ENCODE results near the gene CD300A.

The CD300A gene

GRCh38 chr17:74466111-74466827, at the start of gene CD300A:
TSS of gene CD300A (plus strand) at chr17:74466634. CDS start at chr17:74466704, 70 bp downstream.
- DNase-seq: peak in 7 of 14 donors; percentile 10 to 47 (median 29)

DNA sequence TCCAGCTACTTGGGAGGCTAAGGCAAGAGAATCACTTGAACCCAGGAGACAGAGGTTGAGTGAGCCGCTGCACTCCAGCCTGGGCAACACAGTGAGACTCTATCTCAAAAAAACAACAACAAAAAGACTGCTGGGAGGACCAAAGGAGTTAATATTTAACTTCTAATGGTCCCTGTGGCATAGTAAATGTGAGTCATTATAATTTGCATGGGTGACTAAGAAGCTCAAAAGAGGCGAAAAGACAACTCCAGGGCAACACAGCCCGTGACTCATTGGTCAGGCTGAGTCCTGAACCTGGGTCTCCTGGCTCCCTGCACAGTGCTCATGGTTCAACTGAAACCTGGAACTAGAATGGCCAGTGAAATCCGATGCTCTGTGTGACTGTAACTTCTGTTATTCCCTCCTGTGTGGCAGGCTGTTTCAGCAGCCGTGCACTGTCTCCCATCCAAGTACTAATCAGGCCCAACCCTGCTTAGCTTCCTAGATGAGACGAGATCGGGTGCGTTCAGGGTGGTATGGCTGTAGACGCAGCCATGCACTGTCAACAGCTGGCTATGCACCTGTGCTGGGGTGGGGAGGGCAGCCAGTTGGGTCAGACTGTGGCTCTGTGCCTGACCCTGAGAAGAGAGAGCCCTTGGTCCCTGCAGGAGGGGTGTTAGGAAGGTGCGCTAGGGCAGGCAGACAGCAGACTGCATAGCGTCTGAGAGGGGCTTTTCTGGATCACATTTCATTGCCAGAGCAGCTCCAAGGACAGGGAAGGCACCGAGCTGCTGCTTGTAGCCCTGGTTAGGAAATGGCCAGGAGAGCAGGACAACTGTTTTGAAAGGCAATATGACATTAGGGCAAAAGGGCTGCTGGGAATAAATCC, 49.0 kb upstream of the CD300A start:
- DNase-seq: no peak

DNA sequence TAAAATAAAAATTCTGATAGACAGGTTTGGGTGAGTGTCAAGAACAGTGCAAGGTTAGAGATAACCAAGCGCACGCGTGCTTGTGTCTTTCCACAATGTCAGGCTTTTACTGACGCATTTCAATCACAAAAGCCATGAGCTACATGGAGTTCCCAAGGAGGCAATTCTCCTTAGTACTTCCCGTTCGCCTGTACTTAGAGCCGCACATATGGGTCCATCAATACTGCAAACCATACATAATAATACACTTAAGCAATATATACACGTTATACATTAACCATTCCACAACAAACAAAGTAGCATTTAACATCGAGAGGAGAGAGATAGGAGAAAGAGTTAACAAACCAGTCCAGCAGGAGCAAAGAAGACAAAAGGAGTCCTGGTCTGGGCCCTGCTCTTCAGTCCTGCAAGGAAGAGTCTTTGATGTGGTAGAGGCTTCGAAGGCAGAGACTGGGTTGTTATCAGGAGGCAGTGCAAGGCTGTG, 46.5 kb upstream of the CD300A start:
- no peak for DNase-seq

- no peak for DNase-seq
Observed at GRCh38 chr17:74424117-74424516, 42.3 kb upstream of the CD300A start.

GRCh38 chr17:74424657-74425056, 41.8 kb upstream of the CD300A start:
- peak in 1 of 14 donors; percentile 52 for DNase-seq

GRCh38 chr17:74426551-74427047, 39.8 kb upstream of the CD300A start:
- DNase-seq: no peak

DNA sequence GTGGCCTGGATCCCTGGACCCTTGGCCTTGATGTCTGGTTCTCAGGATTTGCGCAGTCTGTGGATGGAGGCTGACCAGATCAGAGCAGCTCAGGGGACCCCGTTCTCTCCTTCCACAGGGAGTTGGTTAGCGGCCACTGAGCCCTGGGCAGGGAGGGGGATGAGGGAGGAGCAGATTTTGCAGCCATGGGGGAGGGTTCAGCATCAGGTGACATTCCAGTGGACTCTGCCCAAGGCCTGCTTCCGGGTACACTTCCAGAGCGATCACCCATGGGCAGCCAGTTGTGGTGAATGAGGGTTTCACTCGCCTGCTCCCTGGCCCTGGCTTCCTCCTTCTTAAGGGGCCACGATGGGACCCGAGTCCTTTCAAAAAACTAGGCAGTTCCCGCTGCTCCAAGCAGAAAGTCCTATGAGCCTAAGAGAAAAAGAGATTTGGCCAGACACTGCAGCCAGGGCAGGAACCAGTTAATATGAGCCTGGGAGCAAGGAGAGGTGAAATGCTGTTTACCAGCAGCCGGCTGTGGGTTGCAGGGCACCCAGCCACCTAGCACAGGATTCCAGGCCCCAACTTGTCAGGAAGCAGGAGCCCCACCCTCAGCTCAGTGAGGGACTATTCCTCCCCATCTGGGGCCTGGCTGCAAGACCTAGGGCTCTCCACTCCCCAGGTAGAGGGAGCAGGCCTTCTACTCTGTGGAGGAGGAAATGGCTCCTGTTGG, 39.2 kb upstream of the CD300A start:
- peak in 6 of 14 donors; percentile 12 to 53 (median 24) for DNase-seq

- DNase-seq: no peak
Observed at GRCh38 chr17:74427763-74428153, 38.7 kb upstream of the CD300A start.

DNA sequence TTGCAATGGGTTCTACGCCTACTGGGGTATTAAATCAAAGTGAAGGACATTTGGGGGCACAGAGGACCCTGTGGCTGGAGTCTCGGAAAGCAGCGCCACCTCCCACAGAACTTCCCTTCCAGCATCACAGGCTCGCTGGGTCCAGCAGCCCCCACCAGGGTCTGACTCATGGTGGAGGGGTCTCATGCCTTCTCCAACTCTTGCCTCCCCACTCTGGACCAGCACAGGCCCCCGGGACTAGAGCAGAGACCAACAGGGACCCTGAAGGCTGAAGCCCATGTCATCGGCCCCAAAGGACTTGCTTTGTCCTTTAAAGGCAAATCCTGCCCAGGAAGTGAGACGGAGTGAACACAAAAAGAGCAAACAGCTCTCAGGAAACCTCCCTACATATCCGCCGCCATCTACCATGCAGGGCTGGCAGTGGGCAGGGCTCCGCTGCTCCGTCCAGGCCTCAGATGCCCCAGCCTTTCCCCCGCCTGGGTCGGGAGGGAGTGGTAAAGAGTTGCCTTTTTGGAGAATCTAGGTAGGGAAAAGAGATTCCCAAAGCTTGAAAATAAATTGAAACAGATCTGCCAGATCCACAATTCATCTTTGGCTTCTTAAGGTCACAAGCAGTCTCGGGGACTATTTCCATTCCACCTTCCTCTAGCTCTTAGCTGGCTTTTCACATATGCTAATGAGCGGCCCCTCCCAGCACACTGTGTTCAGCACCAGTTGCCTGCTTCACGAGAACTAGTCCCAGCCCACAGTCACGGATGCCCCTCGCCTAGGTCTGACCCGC, 36.6 kb upstream of the CD300A start:
- peak in 1 of 14 donors; percentile 76 for DNase-seq

GRCh38 chr17:74430385-74430705, 36.1 kb upstream of the CD300A start:
- DNase-seq: no peak

DNA sequence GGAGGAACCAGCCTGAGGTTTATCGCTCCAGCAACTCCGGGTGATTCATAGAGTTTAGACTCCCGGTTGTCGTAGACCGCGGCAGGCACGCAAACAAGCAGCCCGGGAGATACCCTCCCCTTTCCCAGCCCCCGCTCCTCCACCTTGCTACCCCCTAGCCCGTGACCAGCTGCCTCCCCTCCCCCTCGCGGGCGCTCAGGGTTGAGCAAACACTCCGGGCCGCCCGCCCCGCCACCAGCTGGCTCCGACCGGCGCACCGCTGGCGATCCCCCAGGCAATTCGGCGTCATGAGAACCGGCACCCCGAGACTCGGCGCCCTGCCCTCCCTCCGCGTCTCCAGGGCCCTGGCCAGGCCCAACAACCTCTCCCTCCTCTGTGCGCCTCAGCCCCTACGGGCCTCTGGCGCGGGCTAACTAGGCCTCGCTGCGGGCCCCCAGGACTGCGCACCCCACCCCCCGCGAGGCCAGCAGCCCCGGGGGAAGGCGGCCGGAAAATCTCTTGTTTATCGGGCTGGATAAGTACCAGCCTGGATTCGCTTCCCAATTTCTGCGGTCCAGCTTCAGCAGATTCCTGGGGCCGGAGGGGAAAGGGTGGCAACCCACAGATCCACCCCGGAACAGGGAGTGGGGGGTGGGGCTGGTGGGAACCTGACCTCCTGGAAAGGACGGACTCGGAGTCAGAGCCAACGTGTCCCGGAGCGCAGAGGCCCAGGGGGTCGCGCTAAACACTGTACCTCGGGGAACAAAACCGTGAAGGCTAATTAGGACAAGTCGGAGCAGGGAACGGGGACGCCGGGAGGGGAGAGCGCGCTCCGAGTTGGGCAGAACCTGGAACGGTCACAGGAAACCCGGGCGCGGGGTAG, 35.5 kb upstream of the CD300A start:
- DNase-seq: peak in 10 of 14 donors; percentile 31 to 81 (median 70)

DNA sequence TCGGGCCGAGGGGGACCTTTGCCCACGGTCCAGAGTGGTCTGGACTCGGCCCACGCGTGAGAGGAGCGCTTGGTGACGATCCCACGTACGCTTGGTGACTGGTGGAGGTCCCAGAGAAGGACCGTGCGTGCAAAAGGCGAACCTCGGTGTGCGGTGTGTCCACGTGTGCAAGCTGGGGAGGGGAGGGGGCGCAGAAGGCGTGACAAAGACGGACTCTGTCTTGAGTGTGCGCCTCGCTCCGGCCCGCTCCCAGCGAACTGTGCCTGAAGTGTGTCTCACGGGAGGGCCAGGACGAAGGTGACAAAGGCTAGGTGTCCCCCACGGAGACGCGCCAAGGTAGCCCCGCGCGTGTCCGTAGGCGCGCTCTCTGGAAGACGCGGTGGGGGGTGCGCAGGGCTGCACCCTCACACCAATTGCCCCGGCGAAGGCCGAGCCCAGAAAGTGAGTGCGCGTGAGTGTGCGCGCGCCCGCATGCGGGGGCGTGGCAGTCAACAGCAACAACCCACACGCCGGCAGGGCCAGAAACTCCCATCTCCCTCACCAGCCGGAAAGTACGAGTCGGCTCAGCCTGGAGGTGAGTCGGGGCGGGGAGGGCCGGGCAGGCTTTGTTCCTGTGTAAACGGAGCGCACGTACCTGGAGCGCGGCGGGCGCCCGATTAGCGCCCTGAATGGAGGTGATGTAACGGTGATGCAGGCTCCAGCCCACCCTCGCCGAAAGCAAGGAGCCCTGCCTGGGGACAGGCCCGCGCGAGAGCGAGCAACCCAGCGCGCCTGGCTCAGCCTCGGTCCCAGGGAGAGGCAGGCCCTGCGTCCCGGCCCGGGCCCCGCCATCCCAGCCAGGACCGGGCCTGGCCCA, 34.6 kb upstream of the CD300A start, which contains the start of gene GPRC5C:
TSS of gene GPRC5C (plus strand) at position 521 of the 856 bp plus-strand sequence. CDS start 7,689 bp downstream, outside the sequence.
- peak in 10 of 14 donors; percentile 23 to 89 (median 51) for DNase-seq

DNA sequence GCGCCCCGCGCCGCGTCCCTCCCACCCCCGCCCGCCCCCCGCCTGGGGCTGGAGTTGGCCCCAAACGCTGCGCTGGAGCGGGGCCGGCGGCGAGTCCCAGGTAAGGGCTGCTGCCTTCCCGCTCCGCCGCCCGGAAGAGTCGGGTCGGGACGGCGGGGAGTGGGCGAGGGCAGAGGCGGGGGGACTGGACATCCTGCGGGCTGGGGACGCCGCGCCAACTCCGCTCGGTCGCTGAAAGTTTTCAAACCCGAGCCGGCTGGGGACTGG, 34.1 kb upstream of the CD300A start:
- DNase-seq: no peak

GRCh38 chr17:74432766-74433391, 33.6 kb upstream of the CD300A start:
- peak in 1 of 14 donors; percentile 26 for DNase-seq

DNA sequence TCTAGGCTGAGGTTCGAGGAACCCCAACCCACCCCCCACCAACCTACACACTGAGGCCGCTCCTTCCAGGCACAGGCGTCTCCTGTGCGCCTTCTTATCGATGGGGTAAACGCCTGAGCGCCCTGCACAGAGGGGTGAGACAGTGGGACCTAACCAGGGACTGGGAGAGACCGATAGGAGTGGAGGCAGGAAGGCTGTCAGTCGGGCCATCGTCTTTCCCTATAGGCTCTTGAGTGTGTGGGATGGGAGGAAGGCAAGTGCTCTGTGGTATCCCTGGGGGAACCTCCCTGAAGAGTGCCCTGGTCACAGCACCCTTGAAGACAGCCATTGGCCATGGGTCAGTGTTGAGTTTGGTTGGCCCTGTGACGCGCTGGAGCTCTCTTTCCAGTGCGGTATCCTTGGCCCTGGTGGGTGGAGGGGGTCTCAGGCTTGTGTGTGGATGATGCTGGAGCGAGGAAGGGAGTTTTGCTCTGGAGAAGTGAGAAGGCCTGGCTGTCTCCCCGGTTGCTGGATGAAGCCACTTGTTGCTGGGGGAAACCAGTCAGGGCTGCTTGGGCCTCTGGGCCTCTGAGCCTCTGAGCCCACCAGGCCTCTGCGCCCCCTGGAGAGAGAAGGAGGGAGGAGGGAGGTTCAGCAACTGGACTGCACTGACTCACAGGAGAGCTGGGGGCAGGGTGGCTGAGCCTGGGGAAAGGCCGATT, 32.9 kb upstream of the CD300A start:
- peak in 5 of 14 donors; percentile 18 to 64 (median 32) for DNase-seq

DNA sequence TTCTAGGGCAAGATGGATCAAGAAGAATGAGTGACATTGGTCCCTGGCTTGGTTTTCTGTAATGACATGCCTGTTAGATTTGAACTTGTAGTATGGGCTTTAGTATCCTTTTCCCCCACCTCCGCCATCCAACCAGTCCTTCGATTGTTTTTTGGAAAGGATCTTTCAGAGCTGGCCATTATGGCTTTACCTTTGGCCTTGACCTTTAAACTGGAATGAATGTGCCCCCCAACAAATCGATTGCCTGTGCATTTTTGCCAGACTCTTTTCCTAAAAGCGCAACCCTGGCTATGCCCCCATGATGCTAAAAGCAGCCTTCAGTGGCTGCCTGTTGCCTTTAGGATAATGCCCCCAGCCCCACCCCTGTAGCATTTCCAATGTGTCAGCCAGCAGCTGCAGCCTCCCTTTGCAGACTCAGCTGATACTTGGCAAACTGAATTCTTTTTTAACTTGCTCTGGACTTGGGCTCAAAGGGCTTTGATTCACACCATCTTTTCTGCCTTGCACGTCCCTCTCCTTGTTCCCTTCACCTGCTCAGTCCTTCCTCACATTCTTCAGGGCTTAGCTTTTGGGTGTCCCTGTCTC, 30.6 kb upstream of the CD300A start:
- DNase-seq: peak in 1 of 14 donors; percentile 62

- DNase-seq: no peak
Observed at GRCh38 chr17:74437702-74438101, 28.7 kb upstream of the CD300A start.

Data from C1 segment of cervical spinal cord (tissue), 14 donors.